ENCODE measurements around the gene ANO9. TPM values are rescaled to one million over a fixed set of nuclear protein-coding genes. Genes with fewer than 3 reads are reported as not detected.

Gene ANO9
- total RNA-seq, 1 donor from 2014 or later: 21.6 TPM

DNA sequence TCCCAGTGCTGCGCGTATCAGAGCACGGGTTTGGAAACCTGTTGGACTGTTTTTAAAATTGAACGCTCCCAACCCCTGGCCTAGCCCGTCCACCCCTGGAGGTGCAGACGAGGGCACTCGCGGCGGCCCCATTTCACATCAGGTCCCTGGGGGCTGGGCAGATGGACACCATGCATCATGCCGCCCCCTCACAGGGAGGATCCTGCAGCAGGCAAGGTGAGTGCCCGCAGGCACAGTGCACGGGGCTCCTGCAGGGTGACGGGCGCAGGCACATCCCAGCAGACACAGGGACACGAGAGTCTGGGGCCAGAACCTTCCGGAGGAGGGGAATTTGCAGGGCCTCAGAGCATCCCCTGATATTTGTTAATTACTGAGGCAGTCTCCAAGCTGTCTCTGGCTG is 7.3 kb downstream of the ANO9 start:
- no peaks in the 10 kb centered on the region for H3K36me3 ChIP-seq
- ATAC-seq (no peak), DNase-seq (peak; percentile 35)
- no peaks in the 10 kb centered on the region for H3K9me3 ChIP-seq
- intact Hi-C loops (cut with DNase I): no loop called here
- no peaks in the 10 kb centered on the region for H3K4me1 ChIP-seq
- H3K27ac ChIP-seq: no peak overlapping the region
- TF ChIP-seq, protein P1, sequence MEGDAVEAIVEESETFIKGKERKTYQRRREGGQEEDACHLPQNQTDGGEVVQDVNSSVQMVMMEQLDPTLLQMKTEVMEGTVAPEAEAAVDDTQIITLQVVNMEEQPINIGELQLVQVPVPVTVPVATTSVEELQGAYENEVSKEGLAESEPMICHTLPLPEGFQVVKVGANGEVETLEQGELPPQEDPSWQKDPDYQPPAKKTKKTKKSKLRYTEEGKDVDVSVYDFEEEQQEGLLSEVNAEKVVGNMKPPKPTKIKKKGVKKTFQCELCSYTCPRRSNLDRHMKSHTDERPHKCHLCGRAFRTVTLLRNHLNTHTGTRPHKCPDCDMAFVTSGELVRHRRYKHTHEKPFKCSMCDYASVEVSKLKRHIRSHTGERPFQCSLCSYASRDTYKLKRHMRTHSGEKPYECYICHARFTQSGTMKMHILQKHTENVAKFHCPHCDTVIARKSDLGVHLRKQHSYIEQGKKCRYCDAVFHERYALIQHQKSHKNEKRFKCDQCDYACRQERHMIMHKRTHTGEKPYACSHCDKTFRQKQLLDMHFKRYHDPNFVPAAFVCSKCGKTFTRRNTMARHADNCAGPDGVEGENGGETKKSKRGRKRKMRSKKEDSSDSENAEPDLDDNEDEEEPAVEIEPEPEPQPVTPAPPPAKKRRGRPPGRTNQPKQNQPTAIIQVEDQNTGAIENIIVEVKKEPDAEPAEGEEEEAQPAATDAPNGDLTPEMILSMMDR (IDR thresholded peaks at IDR 0.05): no peak
- no peak overlapping the region for H3K4me3 ChIP-seq
- H3K27me3 ChIP-seq (ENCODE audit: low read depth): no peaks in the 10 kb centered on the region

DNA sequence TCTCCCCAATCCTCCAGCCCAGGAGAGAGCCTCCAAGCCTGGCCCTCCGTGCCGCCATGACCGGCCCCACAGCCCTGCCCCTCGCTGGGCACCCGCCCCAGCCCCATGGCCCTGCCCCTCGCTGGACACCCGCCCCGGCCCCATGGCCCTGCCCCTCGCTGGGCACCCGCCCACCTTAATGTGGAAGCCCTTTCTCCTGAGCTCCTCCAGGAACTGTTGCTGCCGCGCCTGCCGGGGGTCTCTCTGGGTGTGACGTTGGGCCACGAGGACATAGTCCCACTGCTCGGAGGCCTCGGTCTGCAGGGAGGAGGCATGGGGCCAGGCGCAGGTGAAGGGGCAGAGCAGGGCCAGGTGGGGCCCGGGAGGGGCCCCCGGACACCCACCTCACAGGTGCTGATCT is 8.2 kb downstream of the ANO9 start:
- TF ChIP-seq, protein P1 (IDR thresholded peaks at IDR 0.05): no peak
- ATAC-seq (peak in 1 of 2 donors; percentile 7), DNase-seq (peak; percentile 46)
- Histone ChIP-seq H3K9me3 (no peaks in the 10 kb centered on the region), H3K4me1 (no peaks in the 10 kb centered on the region), H3K36me3 (no peaks in the 10 kb centered on the region), H3K27me3 (ENCODE audit: low read depth) (no peaks in the 10 kb centered on the region), H3K4me3 (no peak overlapping the region), H3K27ac (no peak overlapping the region)
- intact Hi-C loops (cut with DNase I): no loop called here

DNA sequence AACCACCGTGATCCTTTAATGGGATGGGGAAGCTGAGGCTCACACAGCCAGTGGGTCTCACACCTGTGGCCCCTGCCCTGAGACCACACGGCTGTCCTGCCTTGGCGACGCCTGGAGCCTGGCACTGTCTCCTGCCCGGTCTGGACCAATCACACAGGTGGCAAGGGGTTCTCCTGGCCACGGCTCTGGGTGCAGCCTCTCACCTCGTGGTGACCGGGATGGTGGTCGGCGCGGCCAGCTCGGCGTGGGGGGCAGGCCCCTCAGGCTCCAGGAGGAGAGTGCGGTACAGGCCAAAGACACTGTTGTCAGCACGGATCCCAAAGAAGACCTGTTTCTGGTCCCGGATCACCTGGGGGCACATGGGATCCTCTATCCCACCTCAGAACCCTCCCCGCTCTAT is 8.7 kb downstream of the ANO9 start:
- Histone ChIP-seq H3K4me1 (no peaks in the 10 kb centered on the region), H3K27me3 (ENCODE audit: low read depth) (no peaks in the 10 kb centered on the region), H3K27ac (no peak overlapping the region), H3K9me3 (no peaks in the 10 kb centered on the region), H3K4me3 (no peak overlapping the region), H3K36me3 (no peaks in the 10 kb centered on the region)
- intact Hi-C loops (cut with DNase I): no loop called here
- ATAC-seq: peak in 1 of 2 donors; percentile 11
- DNase-seq: peak; percentile 36
- TF ChIP-seq, protein P1 (IDR thresholded peaks at IDR 0.05): no peak

DNA sequence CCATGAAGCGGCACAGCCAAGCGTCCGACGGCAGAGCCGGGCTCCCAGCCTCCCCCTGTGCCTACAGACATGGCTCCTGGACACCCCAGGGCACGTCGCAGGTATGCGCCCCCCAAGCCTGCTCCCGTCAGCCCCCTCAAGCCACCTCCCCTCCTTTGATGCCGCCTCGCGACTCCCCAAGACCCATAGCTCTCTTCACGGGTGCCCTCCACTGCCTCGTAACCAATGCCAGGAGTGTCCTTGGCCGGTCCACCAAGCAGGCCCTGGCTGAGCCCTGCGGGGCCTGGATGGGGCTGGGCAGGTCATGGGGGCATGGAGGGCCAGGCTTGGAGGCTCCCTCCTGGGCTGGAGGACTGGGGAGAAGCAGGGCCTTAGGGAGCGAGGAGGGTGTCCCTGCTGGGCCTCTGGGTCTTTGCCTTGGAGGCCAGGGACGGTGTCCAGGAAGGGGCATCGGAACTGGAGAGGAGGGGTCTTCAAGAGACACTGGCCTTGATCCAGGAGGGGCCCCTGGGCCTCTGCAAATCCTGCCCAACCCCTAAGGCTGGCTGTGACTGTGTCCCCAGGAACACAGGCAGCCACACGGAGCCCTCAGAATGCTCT is 9.2 kb downstream of the ANO9 start:
- Histone ChIP-seq H3K36me3 (no peaks in the 10 kb centered on the region), H3K27me3 (ENCODE audit: low read depth) (no peaks in the 10 kb centered on the region), H3K4me1 (no peaks in the 10 kb centered on the region), H3K4me3 (no peak overlapping the region), H3K27ac (no peak overlapping the region), H3K9me3 (no peaks in the 10 kb centered on the region)
- intact Hi-C loops (cut with DNase I): no loop called here
- ATAC-seq (no peak), DNase-seq (peak; percentile 34)
- TF ChIP-seq, protein P1 (IDR thresholded peaks at IDR 0.05): no peak

DNA sequence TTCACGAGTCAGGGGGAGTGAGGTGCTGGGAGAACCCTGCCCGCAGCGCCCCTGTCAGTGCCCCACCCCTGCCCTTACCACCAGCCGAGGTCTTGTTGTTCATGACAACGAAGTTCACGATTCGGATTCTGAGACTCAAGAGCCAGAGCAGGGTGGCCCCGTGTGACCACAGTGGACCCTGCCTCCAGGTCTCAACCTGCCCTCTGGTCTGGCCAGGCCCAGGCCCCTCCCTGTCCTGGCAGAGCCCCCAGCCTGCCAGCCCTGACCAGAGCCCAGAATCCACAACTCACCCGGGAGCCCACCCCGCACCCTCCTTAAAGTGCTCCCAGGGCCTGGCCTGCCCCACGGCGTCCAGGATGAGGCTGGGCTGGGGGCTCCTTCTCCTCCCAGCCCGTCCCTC is 9.9 kb downstream of the ANO9 start:
- no peak for ATAC-seq
- H3K27ac ChIP-seq: no peak overlapping the region
- intact Hi-C loops (cut with DNase I): no loop called here
- DNase-seq: peak; percentile 37
- TF ChIP-seq, protein P1 (IDR thresholded peaks at IDR 0.05): no peak
- H3K4me1 ChIP-seq: no peaks in the 10 kb centered on the region
- no peaks in the 10 kb centered on the region for H3K27me3 ChIP-seq (ENCODE audit: low read depth)
- H3K4me3 ChIP-seq: no peak overlapping the region
- H3K9me3 ChIP-seq: no peaks in the 10 kb centered on the region
- no peaks in the 10 kb centered on the region for H3K36me3 ChIP-seq
